GM12891 (cell line): ENCODE results near the gene LIX1L.

ENCODE experiments used
- DNase-seq: peaks from one replicate; pipeline ENCODE4 v3.0.0; 2011; ENCODE audit warnings: low spot score; ENCODE audit not compliant: insufficient read length
- FAIRE-seq: peaks from 2 replicates; lab custom pipeline; 2011; peaks lifted over from hg19 to GRCh38; lab: Jason Lieb, UNC
- PAX5 ChIP-seq: IDR thresholded peaks from 2 replicates; pipeline ENCODE4 v1.6.1; 2011; ENCODE audit warnings: low read length, moderate library complexity, mild to moderate bottlenecking; ENCODE audit not compliant: insufficient read depth, severe bottlenecking
- POLR2A ChIP-seq: IDR thresholded peaks from 2 replicates; pipeline ENCODE4 v1.6.1; 2011; ENCODE audit warnings: low read depth, low read length, control low read depth
- POLR2AphosphoS5 ChIP-seq: IDR thresholded peaks from 2 replicates; pipeline ENCODE4 v1.6.1; 2011; ENCODE audit warnings: low read depth, low read length, control low read depth
- POU2F2 ChIP-seq: IDR thresholded peaks from 2 replicates; pipeline ENCODE4 v1.6.1; 2011; ENCODE audit warnings: low read depth, mild to moderate bottlenecking, control low read depth, low read length, moderate library complexity
- SPI1 ChIP-seq: IDR thresholded peaks from 2 replicates; pipeline ENCODE4 v1.6.1; 2011; ENCODE audit warnings: low read depth, low read length, control low read depth
- TAF1 ChIP-seq: IDR thresholded peaks from 2 replicates; pipeline ENCODE4 v1.6.1; 2011; ENCODE audit warnings: low read depth, low read length, control low read depth

Gene LIX1L

GRCh38 chr1:145994391-145995120 lies 36.7 kb upstream of the LIX1L start:
- DNase-seq (no peak), FAIRE-seq (peak; percentile 61)
- peak; percentile 73 for TF ChIP-seq SPI1
- TF ChIP-seq POLR2A = peak; percentile 33
- no peak for TF ChIP-seq PAX5
- TF ChIP-seq POLR2AphosphoS5 = peak; percentile 49; the same call in 1 of the 2 replicates

GRCh38 chr1:145993618-145994390 lies 36.0 kb upstream of the LIX1L start:
- TF ChIP-seq POLR2AphosphoS5 = peak; percentile 61; the same call in 1 of the 2 replicates
- TF ChIP-seq TAF1 = 0 out of 2 replicates have a peak, but pooled peaks have one; percentile 25
- no peak; the same call in 1 of the 2 replicates for TF ChIP-seq POLR2A
- no peak for TF ChIP-seq PAX5
- TF ChIP-seq SPI1 = no peak
- DNase-seq (no peak), FAIRE-seq (no peak)

DNA sequence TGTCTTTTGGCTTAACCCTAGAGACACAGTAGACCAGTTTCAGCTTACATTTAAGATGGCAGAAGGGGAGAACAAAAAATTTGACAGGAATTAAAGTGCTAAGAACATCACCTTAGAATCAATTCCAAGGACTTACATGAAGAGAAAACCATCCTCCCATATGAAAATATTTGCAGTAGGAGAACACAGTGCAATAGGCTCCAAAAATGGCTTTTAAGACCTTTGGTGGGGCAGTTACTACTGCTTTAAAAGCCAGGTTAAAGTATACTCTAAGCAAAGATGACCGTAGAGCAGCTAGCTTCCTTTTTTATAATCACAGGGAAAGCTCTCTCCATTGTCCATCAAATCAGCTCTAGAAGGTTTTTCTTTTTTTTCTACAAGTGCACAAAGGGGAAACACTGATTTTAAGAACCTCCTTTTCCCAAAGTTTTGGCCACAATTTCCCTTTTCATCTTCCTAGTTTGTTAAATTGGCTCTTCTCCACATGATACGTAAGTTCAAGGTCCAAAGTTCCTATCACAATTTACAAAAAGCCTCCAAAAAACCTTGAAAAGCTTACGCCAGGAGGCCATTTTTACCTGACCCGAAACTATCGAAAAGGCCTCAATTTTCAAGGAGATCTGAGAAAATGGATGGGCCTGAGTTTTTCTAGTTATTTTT lies 35.3 kb upstream of the LIX1L start:
- FAIRE-seq (no peak), DNase-seq (no peak)
- TF ChIP-seq POU2F2 (no peak), TAF1 (no peak)

DNA sequence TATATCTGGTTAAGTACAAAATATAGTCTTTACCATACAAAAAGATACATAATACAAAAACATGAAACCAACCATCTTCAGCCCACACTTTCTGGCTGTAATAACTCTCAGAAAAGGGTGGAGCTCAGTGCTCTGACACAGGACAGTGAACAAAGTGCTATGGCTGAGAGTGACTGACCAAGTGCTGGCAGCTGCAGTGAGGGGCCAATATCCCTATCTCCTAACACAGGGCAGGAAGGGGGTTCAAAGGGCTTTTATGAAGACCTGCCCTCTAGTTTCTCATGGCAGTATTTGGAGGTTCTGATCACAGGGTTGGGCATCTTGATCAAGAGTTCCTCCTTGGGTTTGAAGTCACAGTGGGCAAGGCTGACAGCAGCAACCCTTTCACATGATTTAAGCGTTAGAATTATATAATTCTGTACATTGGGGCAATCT lies 34.7 kb upstream of the LIX1L start:
- no peak for FAIRE-seq
- DNase-seq = no peak
- TF ChIP-seq POLR2AphosphoS5 (peak; percentile 57), POLR2A (peak; percentile 72), SPI1 (no peak)

- no peak for TF ChIP-seq PAX5
- no peak for TF ChIP-seq TAF1
- 0 out of 2 replicates have a peak, but pooled peaks have one; percentile 12 for TF ChIP-seq POU2F2
- TF ChIP-seq SPI1 = peak; percentile 21; the same call in 1 of the 2 replicates
- TF ChIP-seq POLR2A = peak; percentile 98
- TF ChIP-seq POLR2AphosphoS5 = peak; percentile 99
- FAIRE-seq (no peak), DNase-seq (no peak)
These were observed 34.1 kb upstream of the LIX1L start for GRCh38 chr1:145991735-145992412.

DNA sequence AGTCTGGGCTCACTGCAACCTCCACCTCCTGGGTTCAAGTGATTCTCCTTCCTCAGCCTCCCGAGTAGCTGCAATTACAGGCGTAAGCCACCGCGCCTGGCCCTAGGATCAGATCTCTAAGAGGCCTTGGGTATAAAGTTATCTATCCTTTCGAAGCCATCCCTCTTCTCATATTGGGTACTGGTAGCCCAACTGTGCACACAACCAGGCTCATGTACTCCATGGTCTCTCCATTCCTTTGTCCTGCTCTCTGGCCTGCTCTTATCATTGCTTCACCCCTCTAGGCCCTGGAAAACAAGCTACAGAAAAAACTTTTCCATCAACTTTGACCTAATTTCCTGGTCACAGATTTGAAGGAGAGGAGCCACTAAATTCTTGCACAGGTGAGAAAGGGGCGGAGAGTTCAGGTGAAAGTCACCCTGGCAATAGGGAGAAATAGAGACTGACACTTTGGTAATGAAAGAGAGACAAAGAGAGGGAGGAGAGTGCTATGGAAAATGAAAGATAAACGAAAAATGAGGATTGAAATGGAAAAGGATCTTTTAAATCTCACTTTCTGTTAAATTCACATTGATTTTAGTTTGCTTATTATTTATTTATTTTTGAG lies 32.5 kb upstream of the LIX1L start:
- no peak for TF ChIP-seq POU2F2
- 0 out of 2 replicates have a peak, but pooled peaks have one; percentile 38 for TF ChIP-seq POLR2AphosphoS5
- peak; percentile 25; the same call in 1 of the 2 replicates for TF ChIP-seq POLR2A
- TF ChIP-seq PAX5 = no peak
- no peak for DNase-seq
- no peak for FAIRE-seq

- no peak for TF ChIP-seq PAX5
- no peak for TF ChIP-seq POU2F2
- TF ChIP-seq SPI1 = no peak
- TF ChIP-seq POLR2A = no peak
- no peak for TF ChIP-seq POLR2AphosphoS5
- TF ChIP-seq TAF1 = no peak
- DNase-seq (no peak), FAIRE-seq (no peak)
These were observed 31.0 kb upstream of the LIX1L start for GRCh38 chr1:145988773-145989172.

GRCh38 chr1:145987926-145988325 lies 30.1 kb upstream of the LIX1L start:
- TF ChIP-seq PAX5 (no peak), TAF1 (no peak), SPI1 (no peak), POLR2AphosphoS5 (no peak), POU2F2 (no peak), POLR2A (no peak)
- no peak for FAIRE-seq

DNA sequence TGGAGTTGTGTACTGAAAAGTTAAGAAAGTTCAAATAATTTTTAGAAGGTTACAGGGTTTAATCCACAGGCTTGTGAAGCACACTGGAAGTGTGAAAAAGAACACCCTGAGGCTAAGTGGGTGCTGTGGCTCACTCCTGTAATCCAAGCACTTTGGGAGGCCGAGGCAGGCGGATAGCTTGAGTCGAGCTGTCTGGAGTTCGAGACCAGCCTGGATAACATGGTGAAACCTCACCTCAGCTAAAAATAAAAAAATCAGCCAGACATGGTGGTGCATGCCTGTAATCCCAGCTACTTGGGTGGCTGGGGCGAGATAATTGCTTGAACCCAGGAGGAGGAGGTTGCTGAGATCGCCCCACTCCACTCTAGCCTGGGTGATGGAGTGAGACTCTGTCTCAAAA lies 28.7 kb upstream of the LIX1L start:
- TF ChIP-seq SPI1 = no peak
- no peak for TF ChIP-seq TAF1
- TF ChIP-seq POLR2AphosphoS5 = no peak
- TF ChIP-seq POU2F2 = no peak
- TF ChIP-seq POLR2A = no peak
- no peak for TF ChIP-seq PAX5
- no peak for FAIRE-seq
- DNase-seq = no peak

More at GRCh38 chr1:145987926-145988325, 30.1 kb upstream of the LIX1L start:
- no peak for DNase-seq
